ENCODE results near the gene MYO10. TPM values are rescaled to one million over a fixed set of nuclear protein-coding genes. Genes with fewer than 3 reads are reported as not detected.

MYO10 gene
- total and polyA plus RNA-seq, 2 donors (not counting 3 experiments of a cell fraction or from before 2014, with no cell fraction given), result 36.0 to 148 TPM

- intact Hi-C loops (cut with micrococcal nuclease) (no loop called here), dilution Hi-C loops (cut with MboI; ENCODE audit: extremely low pct_ligation_motif_present, low sequenced_read_pairs) (no loop called here)
- FAIRE-seq (no peak), DNase-seq (ENCODE audit: low read depth, low spot score) (no peak)
- H3K27me3 ChIP-seq (ENCODE audit: control insufficient read depth in 2 of 2, insufficient read depth in 2 of 2, low read length in 2 of 2), result peaks cover 25 to 29% of the 10 kb centered on the region in 2 experiments
- H3K79me2 ChIP-seq (ENCODE audit: control insufficient read depth, insufficient read depth, low read length), result no peaks in the 10 kb centered on the region
- peak overlapping the region in 2 of 3 experiments; percentile 39 to 45 for H3K4me3 ChIP-seq (replicated peaks in 1 of 3; ENCODE audit: insufficient read depth in 1 of 3, low read depth in 1 of 3, low read length in 3 of 3)
- TF ChIP-seq EZH2 (IDR thresholded peaks at IDR 0.05; ENCODE audit: borderline replicate concordance, low read depth, low read length, severe bottlenecking) (no peak), POLR2AphosphoS5 (IDR thresholded peaks at IDR 0.05; ENCODE audit: insufficient read depth, low read depth, low read length) (no peak), FOS (IDR thresholded peaks at IDR 0.05; ENCODE audit: borderline replicate concordance, insufficient read depth, low read length) (no peak), JUN (IDR thresholded peaks at IDR 0.05; ENCODE audit: borderline replicate concordance, insufficient read depth, insufficient read length, low read depth) (no peak), POLR2A (IDR thresholded peaks at IDR 0.05; ENCODE audit: low read depth, low read length) (no peak), MYC (IDR thresholded peaks at IDR 0.05; ENCODE audit: low read depth, low read length) (no peak), GATA2 (IDR thresholded peaks at IDR 0.05; ENCODE audit: insufficient read depth, insufficient read length, low read depth, low read length) (no peak)
- TF ChIP-seq, protein P1, sequence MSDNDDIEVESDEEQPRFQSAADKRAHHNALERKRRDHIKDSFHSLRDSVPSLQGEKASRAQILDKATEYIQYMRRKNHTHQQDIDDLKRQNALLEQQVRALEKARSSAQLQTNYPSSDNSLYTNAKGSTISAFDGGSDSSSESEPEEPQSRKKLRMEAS (IDR thresholded peaks at IDR 0.05; ENCODE audit: insufficient read depth, insufficient read length), result no peak
- TF ChIP-seq, protein P2, sequence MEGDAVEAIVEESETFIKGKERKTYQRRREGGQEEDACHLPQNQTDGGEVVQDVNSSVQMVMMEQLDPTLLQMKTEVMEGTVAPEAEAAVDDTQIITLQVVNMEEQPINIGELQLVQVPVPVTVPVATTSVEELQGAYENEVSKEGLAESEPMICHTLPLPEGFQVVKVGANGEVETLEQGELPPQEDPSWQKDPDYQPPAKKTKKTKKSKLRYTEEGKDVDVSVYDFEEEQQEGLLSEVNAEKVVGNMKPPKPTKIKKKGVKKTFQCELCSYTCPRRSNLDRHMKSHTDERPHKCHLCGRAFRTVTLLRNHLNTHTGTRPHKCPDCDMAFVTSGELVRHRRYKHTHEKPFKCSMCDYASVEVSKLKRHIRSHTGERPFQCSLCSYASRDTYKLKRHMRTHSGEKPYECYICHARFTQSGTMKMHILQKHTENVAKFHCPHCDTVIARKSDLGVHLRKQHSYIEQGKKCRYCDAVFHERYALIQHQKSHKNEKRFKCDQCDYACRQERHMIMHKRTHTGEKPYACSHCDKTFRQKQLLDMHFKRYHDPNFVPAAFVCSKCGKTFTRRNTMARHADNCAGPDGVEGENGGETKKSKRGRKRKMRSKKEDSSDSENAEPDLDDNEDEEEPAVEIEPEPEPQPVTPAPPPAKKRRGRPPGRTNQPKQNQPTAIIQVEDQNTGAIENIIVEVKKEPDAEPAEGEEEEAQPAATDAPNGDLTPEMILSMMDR (IDR thresholded peaks at IDR 0.05; ENCODE audit: extremely low read depth in 1 of 2, insufficient read depth in 1 of 2, low read depth in 1 of 2, low read length in 2 of 2), result no peak
- POLR2A ChIA-PET, result no interaction called here
- BruUV-seq (replicated peaks), result no TSS peak
- H3K9me3 ChIP-seq (replicated peaks; ENCODE audit: control insufficient read depth, insufficient read depth, low read length), result no peaks in the 10 kb centered on the region
- peak overlapping the region; percentile 81 for H2AFZ ChIP-seq (ENCODE audit: low read depth, low read length)
- no peaks in the 10 kb centered on the region for H3K9me1 ChIP-seq (replicated peaks; ENCODE audit: control insufficient read depth, extremely low read depth, insufficient read depth, low read length)
- CTCF ChIA-PET, result no interaction called here
- H3K9ac ChIP-seq (replicated peaks; ENCODE audit: extremely low read depth, insufficient read depth, low read length), result no peak overlapping the region
- peaks cover 3% of the 10 kb centered on the region for H3K4me1 ChIP-seq (ENCODE audit: control insufficient read depth, extremely low read depth, insufficient read depth, low read length)
- no peaks in the 10 kb centered on the region for H4K20me1 ChIP-seq (replicated peaks; ENCODE audit: control insufficient read depth, extremely low read depth, insufficient read depth, low read length)
- H3K27ac ChIP-seq (ENCODE audit: insufficient read depth, low read depth, low read length), result no peak overlapping the region
- no peaks in the 10 kb centered on the region for H3K36me3 ChIP-seq (ENCODE audit: control insufficient read depth in 2 of 2, extremely low read depth in 1 of 2, insufficient read depth in 2 of 2, low read length in 2 of 2)
- H3K4me2 ChIP-seq (ENCODE audit: insufficient read depth, low read length), result peak overlapping the region; percentile 34
Measured at GRCh38 chr5:16617274-16617968, 318.7 kb downstream of the MYO10 start.
